Fibroblast of skin of right quadriceps (primary cell): ENCODE measurements around the gene KLHL29.

Experiments
- DNase-seq: peaks from one replicate; pipeline ENCODE4 v3.0.0-alpha.2; 2013

Gene KLHL29

GRCh38 chr2:23621616-23622015, 236.6 kb downstream of the KLHL29 start:
- DNase-seq, result no peak

GRCh38 chr2:23622466-23622865, 237.5 kb downstream of the KLHL29 start:
- DNase-seq, result no peak

GRCh38 chr2:23622966-23623675, 238.1 kb downstream of the KLHL29 start:
- DNase-seq, result peak; percentile 19

- DNase-seq, result no peak
These were observed 239.4 kb downstream of the KLHL29 start for GRCh38 chr2:23624378-23624777.

- no peak for DNase-seq
These were observed 239.9 kb downstream of the KLHL29 start for GRCh38 chr2:23624915-23625314.

GRCh38 chr2:23625726-23626125, 240.7 kb downstream of the KLHL29 start:
- no peak for DNase-seq

- DNase-seq, result no peak
These were observed 241.8 kb downstream of the KLHL29 start for GRCh38 chr2:23626701-23627230.

- DNase-seq, result no peak
These were observed 242.4 kb downstream of the KLHL29 start for GRCh38 chr2:23627236-23628009.

- no peak for DNase-seq
These were observed 244.2 kb downstream of the KLHL29 start for GRCh38 chr2:23628926-23629771.

GRCh38 chr2:23629772-23630480, 244.9 kb downstream of the KLHL29 start:
- DNase-seq, result no peak

- no peak for DNase-seq
These were observed 246.0 kb downstream of the KLHL29 start for GRCh38 chr2:23630961-23631360.

GRCh38 chr2:23631389-23631788, 246.4 kb downstream of the KLHL29 start:
- no peak for DNase-seq

GRCh38 chr2:23632386-23632785, 247.4 kb downstream of the KLHL29 start:
- no peak for DNase-seq

- DNase-seq, result no peak
These were observed 247.9 kb downstream of the KLHL29 start for GRCh38 chr2:23632831-23633395.

- DNase-seq, result no peak
These were observed 249.0 kb downstream of the KLHL29 start for GRCh38 chr2:23633966-23634365.

- DNase-seq, result no peak
These were observed 250.7 kb downstream of the KLHL29 start for GRCh38 chr2:23635442-23636340.

GRCh38 chr2:23636426-23636825, 251.4 kb downstream of the KLHL29 start:
- DNase-seq, result peak; percentile 34

- DNase-seq, result peak; percentile 83
These were observed 252.2 kb downstream of the KLHL29 start for GRCh38 chr2:23637011-23637778.

GRCh38 chr2:23639406-23639982, 254.5 kb downstream of the KLHL29 start:
- DNase-seq, result no peak

GRCh38 chr2:23640711-23641110, 255.7 kb downstream of the KLHL29 start:
- DNase-seq, result no peak
